ENCODE measurements around the gene SOCS6.

SOCS6 gene

GRCh38 chr18:70288171-70288850 lies 534 bp upstream of the SOCS6 start:
- DNase-seq (ENCODE audit: low read depth in 1 of 2, low spot score in 1 of 2) = no peak

- no peak for DNase-seq (ENCODE audit: low read depth in 1 of 2, low spot score in 1 of 2)
Observed at GRCh38 chr18:70289351-70290312, 787 bp downstream of the SOCS6 start.

- no peak for DNase-seq (ENCODE audit: low read depth in 1 of 2, low spot score in 1 of 2)
Observed at GRCh38 chr18:70290482-70291294, 1.8 kb downstream of the SOCS6 start.

GRCh38 chr18:70291295-70291574 lies 2.4 kb downstream of the SOCS6 start:
- DNase-seq (ENCODE audit: low read depth in 1 of 2, low spot score in 1 of 2) = no peak

- DNase-seq (ENCODE audit: low read depth in 1 of 2, low spot score in 1 of 2) = no peak
Observed at GRCh38 chr18:70292628-70293027, 3.8 kb downstream of the SOCS6 start.

- DNase-seq (ENCODE audit: low read depth in 1 of 2, low spot score in 1 of 2) = no peak
Observed at GRCh38 chr18:70293166-70293565, 4.3 kb downstream of the SOCS6 start.

GRCh38 chr18:70294471-70295191 lies 5.8 kb downstream of the SOCS6 start:
- DNase-seq (ENCODE audit: low read depth in 1 of 2, low spot score in 1 of 2) = no peak

GRCh38 chr18:70295192-70296188 lies 6.6 kb downstream of the SOCS6 start:
- no peak for DNase-seq (ENCODE audit: low read depth in 1 of 2, low spot score in 1 of 2)

- no peak for DNase-seq (ENCODE audit: low read depth in 1 of 2, low spot score in 1 of 2)
Observed at GRCh38 chr18:70296289-70296688, 7.4 kb downstream of the SOCS6 start.

GRCh38 chr18:70296781-70297180 lies 7.9 kb downstream of the SOCS6 start:
- no peak for DNase-seq (ENCODE audit: low read depth in 1 of 2, low spot score in 1 of 2)

GRCh38 chr18:70299393-70299792 lies 10.5 kb downstream of the SOCS6 start:
- no peak for DNase-seq (ENCODE audit: low read depth in 1 of 2, low spot score in 1 of 2)

- DNase-seq (ENCODE audit: low read depth in 1 of 2, low spot score in 1 of 2) = no peak
Observed at GRCh38 chr18:70301667-70302066, 12.8 kb downstream of the SOCS6 start.

- DNase-seq (ENCODE audit: low read depth in 1 of 2, low spot score in 1 of 2) = no peak
Observed at GRCh38 chr18:70308555-70309294, 19.9 kb downstream of the SOCS6 start.

GRCh38 chr18:70310560-70311320 lies 21.9 kb downstream of the SOCS6 start:
- no peak for DNase-seq (ENCODE audit: low read depth in 1 of 2, low spot score in 1 of 2)

- DNase-seq (ENCODE audit: low read depth in 1 of 2, low spot score in 1 of 2) = no peak
Observed at GRCh38 chr18:70311726-70312125, 22.9 kb downstream of the SOCS6 start.

- DNase-seq (ENCODE audit: low read depth in 1 of 2, low spot score in 1 of 2) = no peak
Observed at GRCh38 chr18:70313640-70314039, 24.8 kb downstream of the SOCS6 start.

- DNase-seq (ENCODE audit: low read depth in 1 of 2, low spot score in 1 of 2) = no peak
Observed at GRCh38 chr18:70314151-70314782, 25.4 kb downstream of the SOCS6 start.

- no peak for DNase-seq (ENCODE audit: low read depth in 1 of 2, low spot score in 1 of 2)
Observed at GRCh38 chr18:70319187-70319586, 30.3 kb downstream of the SOCS6 start.
